K562 (cell line): Measurements from ENCODE around the gene TCF4. TPM values are rescaled to one million over a fixed set of nuclear protein-coding genes. Genes with fewer than 3 reads are reported as not detected.

Experiments
- C11orf30 ChIP-seq: fragments of 450-650 bp; IDR thresholded peaks from 2 replicates; pipeline ENCODE4 v1.6.1; 2016; ENCODE audit warnings: low read depth, mild to moderate bottlenecking
- CBX3 ChIP-seq, 2 experiments: IDR thresholded peaks; 1 replicate in 1 of 2; 2 replicates in 1 of 2; pipeline ENCODE4 v1.6.1; 2012; ENCODE audit warnings: inconsistent platforms in 2 of 2, low read length in 2 of 2, borderline replicate concordance in 1 of 2, control low read depth in 1 of 2
- CBX5 ChIP-seq: IDR thresholded peaks from 2 replicates; pipeline ENCODE4 v1.6.1; 2014; ENCODE audit warnings: low read depth, borderline replicate concordance
- DIDO1 ChIP-seq: fragments of 450-650 bp; IDR thresholded peaks from 2 replicates; pipeline ENCODE4 v1.6.1; 2016; ENCODE audit warnings: low read depth, missing biosample characterization, missing genetic modification characterization
- TRIM24 ChIP-seq, 2 experiments: fragments of 450-650 bp; IDR thresholded peaks; 2 replicates each; pipeline ENCODE4 v1.6.1; 2016
- polyA plus RNA-seq, 8 experiments: library from polyadenylated mRNA; depleted of rRNA in 4 of 8; stranded (reverse) in 5 of 8; unstranded in 3 of 8; fragments of >200 nt; fragmentation: Nextera tagmentation in 2 of 8; fragmentation: Illumina TruSeq in 1 of 8; extraction: Ambion mirVana in 2 of 8; extraction: Trizol in 1 of 8; gene quantifications; 2 replicates each; pipeline versions ENCODE4 v1.2.1 to v1.2.3, GENCODE V29; 2011 to 2014; ENCODE audit warnings: inconsistent platforms in 1 of 8, missing spikeins in 1 of 8
- total RNA-seq, 7 experiments: library from RNA; depleted of rRNA in 6 of 7; stranded (reverse); fragments of >200 nt in 6 of 7; fragmentation: Illumina TruSeq in 2 of 7; extraction: Trizol in 2 of 7; gene quantifications; 2 replicates each; pipeline versions ENCODE4 v1.2.1 to v1.2.3, GENCODE V29; 2011 to 2021; ENCODE audit warnings: low replicate concordance in 1 of 7
- TF ChIP-seq, protein P1 (sequence below): fragments of 450-650 bp; IDR thresholded peaks from 2 replicates; pipeline ENCODE4 v1.6.1; 2018; ENCODE audit warnings: mild to moderate bottlenecking, low read depth; ENCODE audit not compliant: partially characterized antibody
- TF ChIP-seq, protein P2 (sequence below), 2 experiments: IDR thresholded peaks; 2 replicates each; pipeline ENCODE4 v1.6.1; 2012; ENCODE audit warnings: improper control_type of control experiment in 2 of 2, low read depth in 2 of 2, low read length in 2 of 2, borderline replicate concordance in 1 of 2

Gene TCF4
- total and polyA plus RNA-seq, 9 of the 15 experiments (the other 6 are each of a cell fraction or from before 2014, with no cell fraction given) = 4.8 to 24.7 (median 15.2) TPM

DNA sequence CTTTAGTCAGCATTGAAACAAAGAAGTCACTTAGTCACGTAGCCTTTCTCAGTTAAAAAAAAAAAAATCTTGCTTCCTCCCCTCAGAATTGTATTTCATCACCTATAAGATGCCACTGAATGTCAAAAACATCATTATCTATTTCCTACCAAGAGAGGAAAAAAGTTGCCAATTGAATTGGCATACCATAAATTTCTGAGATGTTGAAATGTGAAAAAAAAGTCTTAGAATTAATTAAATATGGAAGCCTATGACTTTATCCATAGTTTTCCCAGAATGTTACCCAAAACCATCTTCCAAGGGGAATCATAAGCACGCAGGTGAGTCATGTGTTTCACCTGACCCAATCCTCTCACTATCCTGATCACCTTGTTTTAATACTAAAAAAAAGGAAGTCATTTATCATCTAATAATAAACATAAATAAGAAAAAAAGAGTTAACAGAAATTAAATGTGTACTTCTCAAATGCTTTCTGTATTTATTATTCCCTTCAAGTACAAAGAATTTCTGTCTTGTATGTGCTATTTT is 205.7 kb downstream of the TCF4 start (continued):
- TF ChIP-seq TRIM24 (IDR thresholded peaks at IDR 0.05) = 0 out of 4 replicates have a peak, but pooled peaks of 1 of the 2 experiments have one; percentile 28
- TF ChIP-seq DIDO1 = no peak
- no peak for TF ChIP-seq C11orf30
- peak; percentile 59; the same call in 1 of the 2 replicates for TF ChIP-seq CBX5
- TF ChIP-seq, protein P1, sequence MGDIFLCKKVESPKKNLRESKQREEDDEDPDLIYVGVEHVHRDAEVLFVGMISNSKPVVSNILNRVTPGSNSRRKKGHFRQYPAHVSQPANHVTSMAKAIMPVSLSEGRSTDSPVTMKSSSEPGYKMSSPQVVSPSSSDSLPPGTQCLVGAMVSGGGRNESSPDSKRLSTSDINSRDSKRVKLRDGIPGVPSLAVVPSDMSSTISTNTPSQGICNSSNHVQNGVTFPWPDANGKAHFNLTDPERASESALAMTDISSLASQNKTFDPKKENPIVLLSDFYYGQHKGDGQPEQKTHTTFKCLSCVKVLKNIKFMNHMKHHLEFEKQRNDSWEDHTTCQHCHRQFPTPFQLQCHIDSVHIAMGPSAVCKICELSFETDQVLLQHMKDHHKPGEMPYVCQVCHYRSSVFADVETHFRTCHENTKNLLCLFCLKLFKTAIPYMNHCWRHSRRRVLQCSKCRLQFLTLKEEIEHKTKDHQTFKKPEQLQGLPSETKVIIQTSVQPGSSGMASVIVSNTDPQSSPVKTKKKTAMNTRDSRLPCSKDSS = no peak
- peak in 1 of 2 experiments; percentile 61; a peak in 1 of 3 replicates for TF ChIP-seq CBX3 (IDR thresholded peaks at IDR 0.05; ENCODE audit: borderline replicate concordance in 1 of 2, low read length in 2 of 2)
- TF ChIP-seq, protein P2, sequence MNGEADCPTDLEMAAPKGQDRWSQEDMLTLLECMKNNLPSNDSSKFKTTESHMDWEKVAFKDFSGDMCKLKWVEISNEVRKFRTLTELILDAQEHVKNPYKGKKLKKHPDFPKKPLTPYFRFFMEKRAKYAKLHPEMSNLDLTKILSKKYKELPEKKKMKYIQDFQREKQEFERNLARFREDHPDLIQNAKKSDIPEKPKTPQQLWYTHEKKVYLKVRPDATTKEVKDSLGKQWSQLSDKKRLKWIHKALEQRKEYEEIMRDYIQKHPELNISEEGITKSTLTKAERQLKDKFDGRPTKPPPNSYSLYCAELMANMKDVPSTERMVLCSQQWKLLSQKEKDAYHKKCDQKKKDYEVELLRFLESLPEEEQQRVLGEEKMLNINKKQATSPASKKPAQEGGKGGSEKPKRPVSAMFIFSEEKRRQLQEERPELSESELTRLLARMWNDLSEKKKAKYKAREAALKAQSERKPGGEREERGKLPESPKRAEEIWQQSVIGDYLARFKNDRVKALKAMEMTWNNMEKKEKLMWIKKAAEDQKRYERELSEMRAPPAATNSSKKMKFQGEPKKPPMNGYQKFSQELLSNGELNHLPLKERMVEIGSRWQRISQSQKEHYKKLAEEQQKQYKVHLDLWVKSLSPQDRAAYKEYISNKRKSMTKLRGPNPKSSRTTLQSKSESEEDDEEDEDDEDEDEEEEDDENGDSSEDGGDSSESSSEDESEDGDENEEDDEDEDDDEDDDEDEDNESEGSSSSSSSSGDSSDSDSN (IDR thresholded peaks at IDR 0.05; ENCODE audit: borderline replicate concordance in 1 of 2, low read depth in 2 of 2, low read length in 2 of 2) = no peak
